C4-2B (cell line): ENCODE results near the gene RPS6KA5.

ENCODE experiments used
- CTCF ChIP-seq: fragments of 450-650 bp; conservative IDR thresholded peaks from 2 replicates; pipeline ENCODE4 v1.5.1; 2017; ENCODE audit warnings: mild to moderate bottlenecking
- ZFX ChIP-seq: fragments of 450-650 bp; IDR thresholded peaks from 2 replicates; pipeline ENCODE4 v1.6.1; 2017

DNA sequence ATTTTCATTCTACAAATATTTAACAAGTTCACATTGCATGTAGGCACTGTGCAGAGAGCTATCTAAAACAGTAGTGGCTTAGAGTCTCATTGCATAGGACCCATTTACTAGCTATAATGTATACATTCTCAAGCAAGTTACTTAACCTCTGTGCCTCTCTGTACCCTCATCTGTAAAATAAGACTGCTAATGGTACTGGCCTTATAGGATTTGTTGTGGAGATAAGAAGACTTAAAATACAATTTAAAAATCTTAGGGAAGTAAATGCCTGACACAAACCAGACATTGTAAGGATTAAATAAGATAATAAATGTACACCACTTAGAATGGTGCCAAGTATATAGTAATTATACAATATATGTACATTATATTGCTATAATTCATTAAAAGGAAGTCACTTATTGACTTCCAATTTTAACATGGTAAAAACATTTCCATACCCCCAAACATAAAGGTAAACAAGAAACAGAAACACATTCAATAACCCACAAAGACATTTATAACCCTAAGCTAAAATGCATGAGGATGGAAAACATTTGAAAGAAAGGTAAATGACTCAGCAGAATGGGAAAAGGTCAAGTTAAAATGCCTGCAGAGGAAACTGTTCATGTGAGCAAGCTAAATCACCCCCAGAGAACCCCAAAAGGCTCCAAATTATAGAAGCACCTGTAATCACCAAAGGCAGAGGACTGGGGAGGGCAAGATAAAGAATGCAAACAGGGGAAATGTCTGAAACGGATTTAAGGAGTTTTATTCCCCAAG is 30.8 kb downstream of the RPS6KA5 start:
- TF ChIP-seq ZFX (no peak), CTCF (no peak)
